HCT116 (cell line): ENCODE data around the gene DAAM1. TPM values are rescaled to one million over a fixed set of nuclear protein-coding genes. Genes with fewer than 3 reads are reported as not detected.

Experiments used
- ATAC-seq: fragments of 200-7000 bp; cut with Tn5 transposase; 2 replicates; pipeline ENCODE4 v1.9.1; 2020; ENCODE audit warnings: mild to moderate bottlenecking, moderate library complexity
- BruUV-seq: library from RNA; stranded (reverse); fragments of 400-500 nt; replicated peaks from 2 replicates; lab custom pipeline; 2021; lab: Mats Ljungman, UMichigan
- CTCF ChIA-PET: fragments of 300-600 bp; sonication (Branson Sonifier 250); formaldehyde crosslinking; loops from one replicate; lab custom pipeline; 2021; ENCODE audit warnings: antibody characterized with exemption; lab: Charles Lee
- POLR2A ChIA-PET: fragments of 300-600, 350-600 bp; sonication (Branson Sonifier 250); formaldehyde crosslinking; loops from one replicate; lab custom pipeline; 2021; ENCODE audit warnings: antibody characterized with exemption; lab: Charles Lee
- RAD21 ChIA-PET, 2 experiments: fragments of 300-600 bp; sonication (Branson Sonifier 250); formaldehyde crosslinking; loops; one replicate each; lab custom pipeline; 2023; ENCODE audit warnings: low total read pairs in 2 of 2; ENCODE audit not compliant: uncharacterized antibody in 2 of 2, unreplicated experiment in 2 of 2, low non-redundant PET in 1 of 2; lab: Charles Lee
- DNase-seq: peaks from one replicate; pipeline ENCODE4 v3.0.0-alpha.2; 2010; ENCODE audit warnings: low read depth, low spot score
- H2AFZ ChIP-seq: fragments of 200-600 bp; shearing (Covaris generic), sonication (generic); 2 replicates; pipeline ENCODE4 v1.6.1; 2017; ENCODE audit warnings: low read depth, mixed run types, mixed read lengths, antibody characterized with exemption, low read length; ENCODE audit not compliant: poor library complexity, severe bottlenecking
- H3K27ac ChIP-seq: 2 replicates; pipeline ENCODE4 v1.5.1; 2012; ENCODE audit warnings: low read depth, low read length
- H3K27me3 ChIP-seq: fragments of 200-600 bp; sonication (generic); 2 replicates; pipeline ENCODE4 v1.6.1; 2016; ENCODE audit warnings: mixed run types, low read length, mixed read lengths; ENCODE audit not compliant: insufficient read depth
- H3K36me3 ChIP-seq, 2 experiments: fragments of 200-500 bp in 1 of 2; fragments of 200-600 bp in 1 of 2; sonication (Bioruptor generic) in 1 of 2; sonication (generic) in 1 of 2; 2 replicates each; pipeline versions ENCODE4 v1.5.1 to v1.6.1; 2014 to 2016; ENCODE audit warnings: low read length in 2 of 2, inconsistent platforms in 1 of 2, mixed read lengths in 1 of 2, mixed run types in 1 of 2; ENCODE audit not compliant: insufficient read depth in 2 of 2, control insufficient read depth in 1 of 2
- H3K4me1 ChIP-seq, 2 experiments: fragments of 200-600 bp in 1 of 2; sonication (generic) in 1 of 2; 2 replicates each; pipeline versions ENCODE4 v1.5.1 to v1.6.1; 2012 to 2017; ENCODE audit warnings: low read length in 2 of 2, inconsistent platforms in 1 of 2, mild to moderate bottlenecking in 1 of 2, mixed read lengths in 1 of 2, mixed run types in 1 of 2, moderate library complexity in 1 of 2; ENCODE audit not compliant: insufficient read depth in 2 of 2, control insufficient read depth in 1 of 2
- H3K4me2 ChIP-seq: fragments of 200-600 bp; sonication (generic); 2 replicates; pipeline ENCODE4 v1.6.1; 2017; ENCODE audit warnings: mixed run types, low read length, mixed read lengths
- H3K4me3 ChIP-seq, 2 experiments: fragments of 200-600 bp in 1 of 2; sonication (generic) in 1 of 2; replicated peaks in 1 of 2; 2 replicates each; pipeline ENCODE4 v1.5.1; 2011 to 2016; ENCODE audit warnings: low read length in 2 of 2, control low read depth in 1 of 2, low read depth in 1 of 2, mild to moderate bottlenecking in 1 of 2, mixed read lengths in 1 of 2, mixed run types in 1 of 2
- H3K79me2 ChIP-seq: fragments of 200-600 bp; sonication (generic); 2 replicates; pipeline ENCODE4 v1.6.1; 2017; ENCODE audit warnings: mild to moderate bottlenecking, mixed run types, low read length, moderate library complexity, mixed read lengths; ENCODE audit not compliant: insufficient read depth
- H3K9ac ChIP-seq: fragments of 200-600 bp; sonication (generic); 2 replicates; pipeline ENCODE4 v1.6.1; 2016; ENCODE audit warnings: low read length, mixed read lengths
- H3K9me2 ChIP-seq: fragments of 200-600 bp; sonication (generic), shearing (Covaris generic); 2 replicates; pipeline ENCODE4 v1.6.1; 2017; ENCODE audit warnings: mixed run types, mild to moderate bottlenecking, moderate library complexity; ENCODE audit not compliant: insufficient read depth
- H3K9me3 ChIP-seq, 2 experiments: fragments of 200-500 bp in 1 of 2; fragments of 200-600 bp in 1 of 2; sonication (Bioruptor generic) in 1 of 2; sonication (generic) in 1 of 2; 2 replicates each; pipeline ENCODE4 v1.6.1; 2014 to 2017; ENCODE audit warnings: low read length in 2 of 2, mixed read lengths in 2 of 2, inconsistent platforms in 1 of 2, low read depth in 1 of 2, mild to moderate bottlenecking in 1 of 2, mixed run types in 1 of 2, moderate library complexity in 1 of 2; ENCODE audit not compliant: control insufficient read depth in 1 of 2, insufficient read depth in 1 of 2
- H4K20me1 ChIP-seq: fragments of 200-600 bp; sonication (generic), shearing (Covaris generic); 2 replicates; pipeline ENCODE4 v1.6.1; 2017; ENCODE audit warnings: mixed run types, mild to moderate bottlenecking, moderate library complexity; ENCODE audit not compliant: insufficient read depth
- CBX3 ChIP-seq: IDR thresholded peaks from 2 replicates; pipeline ENCODE4 v1.6.1; 2012; ENCODE audit warnings: low read depth
- JUND ChIP-seq: IDR thresholded peaks from 2 replicates; pipeline ENCODE4 v1.6.1; 2012
- MAX ChIP-seq: IDR thresholded peaks from 2 replicates; pipeline ENCODE4 v1.6.1; 2012
- SRF ChIP-seq: IDR thresholded peaks from 2 replicates; pipeline ENCODE4 v1.6.1; 2012; ENCODE audit warnings: low read depth
- intact Hi-C: fragments of 100-400 bp; cut with micrococcal nuclease; formaldehyde crosslinking; loops from 2 replicates; pipeline ENCODE4 v1.10.0; 2022
- total RNA-seq: library from RNA; stranded (reverse); gene quantifications from one replicate; pipeline ENCODE4 v1.2.1, GENCODE V29; 2021; ENCODE audit not compliant: unreplicated experiment

DAAM1 gene
- total RNA-seq, 1 experiment from 2014 or later = 10.7 TPM

- ChIA-PET RAD21 (no interaction called here), POLR2A (interaction anchor here (0.6 kb wide), 1 partner anchor 16 kb away, joined by 3 read pairs; no protein-coding TSS in a partner anchor), CTCF (no interaction called here)
- no peak overlapping the region for H3K4me3 ChIP-seq
- no peaks in the 10 kb centered on the region for H3K9me3 ChIP-seq
- H3K27ac ChIP-seq = no peak overlapping the region
- no peak overlapping the region for H3K4me2 ChIP-seq
- H2AFZ ChIP-seq = no peak overlapping the region
- no peak for DNase-seq
- intact Hi-C loops = no loop called here
- H4K20me1 ChIP-seq = no peaks in the 10 kb centered on the region
- BruUV-seq = no TSS peak
- H3K4me1 ChIP-seq = no peaks in the 10 kb centered on the region
- no peak overlapping the region for H3K9ac ChIP-seq
- H3K27me3 ChIP-seq = no peaks in the 10 kb centered on the region
- H3K9me2 ChIP-seq = no peaks in the 10 kb centered on the region
- H3K79me2 ChIP-seq = no peaks in the 10 kb centered on the region
- H3K36me3 ChIP-seq = no peaks in the 10 kb centered on the region
- TF ChIP-seq JUND = no peak
- TF ChIP-seq SRF = no peak
- TF ChIP-seq CBX3 = no peak
- no peak for TF ChIP-seq MAX
- TF ChIP-seq, all 23 proteins: peak for 0
- ATAC-seq = no peak
Measured at GRCh38 chr14:59419303-59419702, 230.8 kb downstream of the DAAM1 start.
